HG02970 (cell line): ENCODE results near the gene RBM18.

Source experiments
- ATAC-seq: cut with Tn5 transposase; IDR thresholded peaks from one replicate; pipeline ENCODE4 v1.9.1; 2021; ENCODE audit warnings: mild to moderate bottlenecking, moderate library complexity, moderate number of reproducible peaks; ENCODE audit not compliant: unreplicated experiment, low FRiP score

The RBM18 gene

GRCh38 chr9:122261469-122261881, 3.2 kb downstream of the RBM18 start:
- ATAC-seq, result no peak

- ATAC-seq, result no peak
These were observed 5.7 kb downstream of the RBM18 start for GRCh38 chr9:122258886-122259415.

GRCh38 chr9:122256206-122256605, 8.4 kb downstream of the RBM18 start:
- no peak for ATAC-seq

- ATAC-seq, result no peak
These were observed 9.9 kb downstream of the RBM18 start for GRCh38 chr9:122254761-122255160.

- ATAC-seq, result no peak
These were observed 11.8 kb downstream of the RBM18 start for GRCh38 chr9:122252796-122253195.

GRCh38 chr9:122251351-122251750, 13.3 kb downstream of the RBM18 start:
- ATAC-seq, result no peak

- no peak for ATAC-seq
These were observed 16.2 kb downstream of the RBM18 start for GRCh38 chr9:122248448-122248865.

GRCh38 chr9:122246666-122247065, 18.0 kb downstream of the RBM18 start:
- no peak for ATAC-seq

- ATAC-seq, result no peak
These were observed 20.3 kb downstream of the RBM18 start for GRCh38 chr9:122244349-122244748.

- ATAC-seq, result no peak
These were observed 24.9 kb downstream of the RBM18 start for GRCh38 chr9:122239722-122240121.

GRCh38 chr9:122236681-122237080, 28.0 kb downstream of the RBM18 start:
- no peak for ATAC-seq

- ATAC-seq, result no peak
These were observed 30.5 kb downstream of the RBM18 start for GRCh38 chr9:122234022-122234748.

GRCh38 chr9:122232796-122233306, 31.8 kb downstream of the RBM18 start:
- ATAC-seq, result no peak

- no peak for ATAC-seq
These were observed 35.2 kb downstream of the RBM18 start for GRCh38 chr9:122229485-122229837.

GRCh38 chr9:122228568-122229484, 35.8 kb downstream of the RBM18 start, which contains the start of gene LHX6:
LHX6 (minus strand) TSS chr9:122228957; CDS start chr9:122228740, 217 bp downstream.
- ATAC-seq, result no peak

GRCh38 chr9:122228191-122228567, 36.5 kb downstream of the RBM18 start:
- no peak for ATAC-seq

GRCh38 chr9:122227575-122227900, 37.1 kb downstream of the RBM18 start:
- ATAC-seq, result no peak

GRCh38 chr9:122226758-122227574, 37.7 kb downstream of the RBM18 start:
- ATAC-seq, result no peak

GRCh38 chr9:122226142-122226757, 38.4 kb downstream of the RBM18 start:
- no peak for ATAC-seq
